ENCODE results near the gene SOCS7. TPM values are rescaled to one million over a fixed set of nuclear protein-coding genes. Genes with fewer than 3 reads are reported as not detected.

The SOCS7 gene
- polyA plus RNA-seq, 1 experiment: 5.8 TPM

- TF ChIP-seq CTCF (IDR thresholded peaks at IDR 0.05; ENCODE audit: low read depth, low read length): no peak
- H3K27ac ChIP-seq (ENCODE audit: low read depth, low read length): no peak overlapping the region
- H3K27me3 ChIP-seq (ENCODE audit: control insufficient read depth, insufficient read depth, low read length): peaks cover 28% of the 10 kb centered on the region
- ChIA-PET CTCF (no interaction called here), POLR2A (interaction anchor here (0.6 kb wide), 1 partner anchor 63 kb away, joined by 10 read pairs; no protein-coding TSS in a partner anchor)
- H3K4me3 ChIP-seq (ENCODE audit: low read depth, low read length): no peak overlapping the region
- DNase-seq (ENCODE audit: low read depth, low spot score): no peak
- H3K9me3 ChIP-seq (ENCODE audit: control insufficient read depth, insufficient read depth, low read length): no peaks in the 10 kb centered on the region; the same call in 1 of the 2 replicates
Measured at GRCh38 chr17:38418062-38418692, 66.5 kb downstream of the SOCS7 start.

GRCh38 chr17:38418693-38419507 lies 67.3 kb downstream of the SOCS7 start:
- H3K27me3 ChIP-seq (ENCODE audit: control insufficient read depth, insufficient read depth, low read length): peaks cover 28% of the 10 kb centered on the region
- POLR2A ChIA-PET: no interaction called here
- CTCF ChIA-PET: no interaction called here
- H3K4me3 ChIP-seq (ENCODE audit: low read depth, low read length): peak overlapping the region; percentile 43
- H3K27ac ChIP-seq (ENCODE audit: low read depth, low read length): no peak overlapping the region
- DNase-seq (ENCODE audit: low read depth, low spot score): no peak
- H3K9me3 ChIP-seq (ENCODE audit: control insufficient read depth, insufficient read depth, low read length): no peaks in the 10 kb centered on the region; the same call in 1 of the 2 replicates
- TF ChIP-seq CTCF (IDR thresholded peaks at IDR 0.05; ENCODE audit: low read depth, low read length): no peak

DNA sequence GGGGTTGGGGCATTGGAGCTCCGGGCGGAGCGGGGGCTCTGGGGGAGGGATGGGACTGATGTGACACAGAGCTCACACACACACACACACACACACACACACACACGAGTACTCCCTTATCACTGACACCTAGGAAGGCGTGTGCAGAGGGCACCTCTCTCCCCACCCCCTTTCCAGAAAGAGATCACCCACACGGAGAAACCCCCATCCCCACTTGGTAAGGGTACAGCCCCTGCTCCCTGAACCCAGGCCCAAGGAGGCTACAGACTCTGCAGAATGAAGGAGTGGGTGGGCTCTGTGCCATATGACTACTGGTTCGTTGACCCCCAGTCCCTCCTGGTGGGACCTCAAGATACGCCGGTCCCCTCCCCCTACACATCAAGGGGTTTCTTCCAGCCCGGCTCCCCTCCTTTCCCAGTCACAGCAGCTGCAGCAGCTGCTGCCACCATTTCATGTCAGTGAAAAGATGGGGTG lies 67.9 kb downstream of the SOCS7 start:
- no peaks in the 10 kb centered on the region; the same call in 1 of the 2 replicates for H3K9me3 ChIP-seq (ENCODE audit: control insufficient read depth, insufficient read depth, low read length)
- TF ChIP-seq CTCF (IDR thresholded peaks at IDR 0.05; ENCODE audit: low read depth, low read length): no peak
- peak overlapping the region; percentile 43; the same call in 1 of the 2 replicates for H3K4me3 ChIP-seq (ENCODE audit: low read depth, low read length)
- H3K27me3 ChIP-seq (ENCODE audit: control insufficient read depth, insufficient read depth, low read length): peaks cover 28% of the 10 kb centered on the region
- ChIA-PET CTCF (interaction anchor here (2.2 kb wide), 1 partner anchor 70 kb away, joined by 11 read pairs; no protein-coding TSS in a partner anchor), POLR2A (no interaction called here)
- no peak overlapping the region for H3K27ac ChIP-seq (ENCODE audit: low read depth, low read length)
- DNase-seq (ENCODE audit: low read depth, low spot score): no peak

DNA sequence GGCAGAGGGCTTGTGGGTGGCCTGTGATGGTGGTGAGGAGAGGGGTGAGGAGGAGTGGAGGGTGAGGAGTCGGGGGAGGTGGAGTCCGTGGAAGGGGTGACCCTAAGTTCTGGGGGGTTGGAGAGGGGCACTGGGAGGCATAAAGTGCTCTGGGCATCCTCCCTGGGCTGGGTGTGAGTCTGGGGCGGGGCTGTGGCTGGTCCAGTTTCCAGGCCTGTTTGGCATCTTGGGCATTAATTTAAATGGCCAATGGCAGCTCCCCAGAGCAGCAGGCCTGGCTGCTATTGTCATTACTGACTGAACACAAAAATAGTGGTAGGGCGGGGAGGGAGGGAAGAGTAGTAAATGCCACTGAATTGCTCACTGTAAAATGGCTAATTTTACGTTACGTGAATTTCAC lies 68.9 kb downstream of the SOCS7 start:
- Histone ChIP-seq H3K27ac (ENCODE audit: low read depth, low read length) (no peak overlapping the region), H3K27me3 (ENCODE audit: control insufficient read depth, insufficient read depth, low read length) (peaks cover 28% of the 10 kb centered on the region), H3K4me3 (ENCODE audit: low read depth, low read length) (no peak overlapping the region), H3K9me3 (ENCODE audit: control insufficient read depth, insufficient read depth, low read length) (no peaks in the 10 kb centered on the region; the same call in 1 of the 2 replicates)
- CTCF ChIA-PET: interaction anchor here (1.2 to 2.2 kb wide), 2 partner anchors 71 to 89 kb away, joined by 5 to 11 read pairs; no protein-coding TSS in a partner anchor
- DNase-seq (ENCODE audit: low read depth, low spot score): no peak
- TF ChIP-seq CTCF (IDR thresholded peaks at IDR 0.05; ENCODE audit: low read depth, low read length): no peak
- POLR2A ChIA-PET: no interaction called here

All from AG04450 (cell line).